MM.1S (cell line): ENCODE data around the gene CDIPT.
A peak's percentile ranks its signal among the peaks of the same experiment; 100 is the strongest.

Source experiments
- DNase-seq: peaks from one replicate; pipeline ENCODE4 v3.0.0-alpha.2; 2015
- H2AFZ ChIP-seq: fragments of 300-600 bp; sonication (generic); 2 replicates; pipeline ENCODE4 v1.6.0; 2016; ENCODE audit warnings: antibody characterized with exemption, low read length
- H3F3A ChIP-seq: fragments of 300-600 bp; sonication (generic); 2 replicates; pipeline ENCODE4 v1.6.1; 2016; ENCODE audit warnings: mild to moderate bottlenecking, antibody characterized with exemption, low read length, moderate library complexity, mixed read lengths; ENCODE audit not compliant: insufficient read depth
- H3K27ac ChIP-seq: fragments of 300-600 bp; sonication (generic); 2 replicates; pipeline ENCODE4 v1.5.1; 2016; ENCODE audit warnings: mild to moderate bottlenecking, low read length
- H3K27me3 ChIP-seq: fragments of 300-600 bp; sonication (generic); replicated peaks from 2 replicates; pipeline ENCODE4 v1.6.0; 2016; ENCODE audit warnings: low read length; ENCODE audit not compliant: insufficient read depth
- H3K36me3 ChIP-seq: fragments of 300-600 bp; sonication (generic); replicated peaks from 2 replicates; pipeline ENCODE4 v1.6.1; 2016; ENCODE audit warnings: mild to moderate bottlenecking, low read length, mixed read lengths; ENCODE audit not compliant: insufficient read depth
- H3K4me1 ChIP-seq: fragments of 300-600 bp; sonication (generic); 2 replicates; pipeline ENCODE4 v1.6.1; 2016; ENCODE audit warnings: low read length, mixed read lengths
- H3K4me2 ChIP-seq: fragments of 300-600 bp; sonication (generic); 2 replicates; pipeline ENCODE4 v1.6.0; 2016; ENCODE audit warnings: low read depth, low read length
- H3K4me3 ChIP-seq: fragments of 300-600 bp; sonication (generic); 2 replicates; pipeline ENCODE4 v1.5.1; 2016; ENCODE audit warnings: low read length, mixed read lengths
- H3K79me2 ChIP-seq: fragments of 300-600 bp; sonication (generic); 2 replicates; pipeline ENCODE4 v1.6.1; 2016; ENCODE audit warnings: mixed run types, low read length, mixed read lengths
- H3K9ac ChIP-seq: fragments of 300-600 bp; sonication (generic); 2 replicates; pipeline ENCODE4 v1.6.1; 2016; ENCODE audit warnings: low read length, mixed read lengths
- H3K9me2 ChIP-seq: fragments of 300-600 bp; sonication (generic); replicated peaks from 2 replicates; pipeline ENCODE4 v1.6.1; 2016; ENCODE audit warnings: mild to moderate bottlenecking, low read length, mixed read lengths; ENCODE audit not compliant: insufficient read depth
- H3K9me3 ChIP-seq: fragments of 300-600 bp; sonication (generic); replicated peaks from 2 replicates; pipeline ENCODE4 v1.6.1; 2016; ENCODE audit warnings: mild to moderate bottlenecking, low read length, mixed read lengths; ENCODE audit not compliant: insufficient read depth
- H4K20me1 ChIP-seq: fragments of 300-600 bp; sonication (generic); 2 replicates; pipeline ENCODE4 v1.6.1; 2016; ENCODE audit warnings: mild to moderate bottlenecking, low read length, moderate library complexity, mixed read lengths; ENCODE audit not compliant: insufficient read depth
- CTCF ChIP-seq: fragments of 300-600 bp; sonication (generic); IDR thresholded peaks from 2 replicates; pipeline ENCODE4 v1.5.1; 2016; ENCODE audit warnings: antibody characterized with exemption, low read length, mixed read lengths
- EZH2 ChIP-seq: fragments of 300-600 bp; sonication (generic); optimal IDR thresholded peaks from 2 replicates; pipeline ENCODE3; 2017; ENCODE audit warnings: low read depth, mild to moderate bottlenecking, antibody characterized with exemption, low read length, mixed read lengths
- EZH2phosphoT487 ChIP-seq: fragments of 300-600 bp; sonication (generic); IDR thresholded peaks from 2 replicates; pipeline ENCODE4 v1.6.1; 2018; ENCODE audit warnings: antibody characterized with exemption, low read length

CDIPT gene

DNA sequence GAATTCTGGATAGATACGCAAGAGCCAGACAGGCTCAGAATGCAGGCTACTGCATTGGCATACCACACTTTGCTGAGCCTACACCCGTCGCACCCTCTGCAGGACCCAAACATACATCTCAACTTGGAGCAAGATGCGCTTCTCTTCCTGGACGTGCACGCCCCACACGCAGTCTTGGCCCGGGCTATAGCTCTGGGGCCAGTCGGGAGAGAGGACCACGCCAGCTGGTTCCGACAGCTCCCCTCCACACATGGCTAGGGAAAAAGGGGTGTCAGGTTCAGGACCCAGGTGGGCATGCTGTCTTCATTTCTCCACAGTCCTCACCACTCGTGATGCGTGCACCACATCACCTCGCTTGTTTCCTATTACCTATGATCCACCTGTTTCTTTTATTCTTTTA is 15.1 kb upstream of the CDIPT start:
- no peak for TF ChIP-seq CTCF
- TF ChIP-seq EZH2 = no peak
- TF ChIP-seq EZH2phosphoT487 = no peak
- Histone ChIP-seq H4K20me1 (no peaks in the 10 kb centered on the region), H3K27me3 (peaks cover 46% of the 10 kb centered on the region), H2AFZ (no peak overlapping the region), H3K4me3 (no peak overlapping the region), H3K27ac (no peak overlapping the region), H3K9ac (no peak overlapping the region), H3K9me3 (no peaks in the 10 kb centered on the region), H3F3A (peaks cover 3% of the 10 kb centered on the region; the same call in 1 of the 2 replicates), H3K4me1 (no peaks in the 10 kb centered on the region), H3K79me2 (no peaks in the 10 kb centered on the region), H3K36me3 (no peaks in the 10 kb centered on the region), H3K9me2 (no peaks in the 10 kb centered on the region), H3K4me2 (no peak overlapping the region)
- no peak for DNase-seq

DNA sequence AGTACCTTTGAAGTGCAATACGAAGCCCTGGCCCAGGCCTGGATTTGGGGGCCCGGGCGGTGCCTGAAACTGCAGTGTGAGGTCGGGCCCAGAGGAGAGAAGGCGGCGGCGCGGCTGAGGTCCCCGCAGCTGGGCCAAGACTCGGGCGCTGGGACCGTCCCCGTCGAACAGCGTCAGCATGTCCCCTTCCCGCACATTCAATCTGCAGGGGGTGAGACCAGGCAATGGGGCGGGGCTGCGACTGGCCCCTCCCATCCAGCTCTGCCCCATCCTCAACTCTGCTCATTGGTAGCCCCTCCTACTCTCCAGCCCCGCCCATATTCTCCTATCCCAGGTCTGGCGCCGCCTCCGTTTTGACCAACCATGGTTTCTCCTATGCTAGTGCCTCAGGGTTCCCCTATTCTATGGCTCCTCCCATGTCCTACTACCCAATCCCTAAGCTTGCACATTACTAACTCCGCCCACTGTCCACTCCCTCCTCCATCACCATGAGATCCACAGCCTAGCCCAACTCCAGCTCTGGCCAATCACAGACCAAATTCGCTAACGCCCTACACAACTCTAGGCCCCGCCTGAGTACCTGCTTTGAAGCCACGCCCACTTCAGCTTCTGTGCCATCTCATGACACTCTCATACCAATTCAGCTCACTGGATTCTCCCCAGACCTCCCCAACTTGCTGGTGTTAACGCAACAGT is 14.4 kb upstream of the CDIPT start:
- no peaks in the 10 kb centered on the region for H3K9me2 ChIP-seq
- H3K9ac ChIP-seq = no peak overlapping the region
- H3K36me3 ChIP-seq = no peaks in the 10 kb centered on the region
- H2AFZ ChIP-seq = no peak overlapping the region
- H3K4me1 ChIP-seq = no peaks in the 10 kb centered on the region
- H3K4me3 ChIP-seq = no peak overlapping the region
- H3K9me3 ChIP-seq = no peaks in the 10 kb centered on the region
- peaks cover 3% of the 10 kb centered on the region; the same call in 1 of the 2 replicates for H3F3A ChIP-seq
- peak; percentile 65 for DNase-seq
- no peak overlapping the region for H3K27ac ChIP-seq
- peak overlapping the region; percentile 5; the same call in 1 of the 2 replicates for H3K4me2 ChIP-seq
- no peaks in the 10 kb centered on the region for H4K20me1 ChIP-seq
- peaks cover 40% of the 10 kb centered on the region for H3K27me3 ChIP-seq
- no peak for TF ChIP-seq CTCF
- no peak for TF ChIP-seq EZH2phosphoT487
- TF ChIP-seq EZH2 = no peak
- H3K79me2 ChIP-seq = no peaks in the 10 kb centered on the region

DNA sequence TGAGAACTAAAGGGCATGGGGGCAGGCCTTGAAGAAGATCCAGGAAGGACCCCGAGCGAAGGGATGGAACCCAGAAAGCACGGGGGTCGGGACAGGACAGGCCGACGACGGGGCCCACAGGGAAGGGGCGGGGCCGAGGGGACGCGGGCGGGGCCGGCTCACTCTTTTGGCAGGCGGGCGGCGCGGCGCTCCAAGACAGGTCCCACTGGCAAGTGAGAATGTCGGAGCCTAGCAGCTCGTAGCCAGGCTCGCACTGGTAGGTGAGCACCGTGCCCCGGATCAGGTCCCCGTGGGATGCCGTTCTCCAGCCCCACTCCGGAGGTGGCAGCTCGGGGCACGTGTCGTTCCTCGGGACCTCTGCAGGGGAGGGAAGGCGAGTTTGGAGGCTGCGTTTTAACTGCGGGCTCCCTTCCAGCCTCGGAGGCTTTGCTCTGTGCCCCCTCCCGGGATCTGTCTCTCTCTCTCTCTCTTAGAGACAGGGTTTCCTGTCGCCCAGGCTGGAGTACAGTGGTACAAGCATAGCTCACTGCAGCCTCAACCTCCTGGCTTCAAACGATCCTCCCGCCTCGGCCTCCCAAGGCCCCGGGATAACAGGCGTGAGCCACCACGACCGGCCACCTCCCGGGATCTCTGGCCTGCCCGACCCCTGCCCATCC is 13.7 kb upstream of the CDIPT start:
- Histone ChIP-seq H3K79me2 (no peaks in the 10 kb centered on the region), H2AFZ (no peak overlapping the region), H4K20me1 (no peaks in the 10 kb centered on the region), H3K27ac (no peak overlapping the region), H3K9me2 (no peaks in the 10 kb centered on the region), H3K36me3 (no peaks in the 10 kb centered on the region), H3K4me1 (no peaks in the 10 kb centered on the region), H3K4me3 (no peak overlapping the region), H3K9ac (no peak overlapping the region), H3K27me3 (peaks cover 44% of the 10 kb centered on the region), H3F3A (peaks cover 3% of the 10 kb centered on the region; the same call in 1 of the 2 replicates), H3K9me3 (no peaks in the 10 kb centered on the region), H3K4me2 (no peak overlapping the region)
- no peak for TF ChIP-seq CTCF
- no peak for TF ChIP-seq EZH2
- TF ChIP-seq EZH2phosphoT487 = no peak
- DNase-seq = no peak
